Effector memory CD4-positive, alpha-beta T cell (primary cell): ENCODE results near the gene SRGAP1.

Experiments
- DNase-seq, 3 donors: peaks; one replicate each; pipeline ENCODE4 v3.0.0-alpha.2; 2020
- H3K27ac ChIP-seq: 2 replicates; pipeline ENCODE4 v1.7.0; 2013; ENCODE audit warnings: mild to moderate bottlenecking, low read length, moderate library complexity; ENCODE audit not compliant: insufficient read depth, poor library complexity, severe bottlenecking
- H3K27me3 ChIP-seq: replicated peaks from 2 replicates; pipeline ENCODE4 v1.7.0; 2013; ENCODE audit warnings: mild to moderate bottlenecking, low read length; ENCODE audit not compliant: insufficient read depth, control insufficient read depth, poor library complexity, severe bottlenecking
- H3K36me3 ChIP-seq: 2 replicates; pipeline ENCODE4 v1.7.0; 2013; ENCODE audit warnings: mild to moderate bottlenecking, low read length, moderate library complexity; ENCODE audit not compliant: control insufficient read depth, insufficient read depth
- H3K4me1 ChIP-seq: 2 replicates; pipeline ENCODE4 v1.7.0; 2013; ENCODE audit warnings: low read length, mild to moderate bottlenecking; ENCODE audit not compliant: control insufficient read depth, insufficient read depth, poor library complexity, severe bottlenecking
- H3K4me3 ChIP-seq: 2 replicates; pipeline ENCODE4 v1.7.0; 2013; ENCODE audit warnings: low read length, low read depth, mild to moderate bottlenecking; ENCODE audit not compliant: insufficient read depth, poor library complexity, severe bottlenecking
- H3K9me3 ChIP-seq: 2 replicates; pipeline ENCODE4 v1.7.0; 2013; ENCODE audit warnings: mild to moderate bottlenecking, low read length, moderate library complexity; ENCODE audit not compliant: control insufficient read depth

The SRGAP1 gene

DNA sequence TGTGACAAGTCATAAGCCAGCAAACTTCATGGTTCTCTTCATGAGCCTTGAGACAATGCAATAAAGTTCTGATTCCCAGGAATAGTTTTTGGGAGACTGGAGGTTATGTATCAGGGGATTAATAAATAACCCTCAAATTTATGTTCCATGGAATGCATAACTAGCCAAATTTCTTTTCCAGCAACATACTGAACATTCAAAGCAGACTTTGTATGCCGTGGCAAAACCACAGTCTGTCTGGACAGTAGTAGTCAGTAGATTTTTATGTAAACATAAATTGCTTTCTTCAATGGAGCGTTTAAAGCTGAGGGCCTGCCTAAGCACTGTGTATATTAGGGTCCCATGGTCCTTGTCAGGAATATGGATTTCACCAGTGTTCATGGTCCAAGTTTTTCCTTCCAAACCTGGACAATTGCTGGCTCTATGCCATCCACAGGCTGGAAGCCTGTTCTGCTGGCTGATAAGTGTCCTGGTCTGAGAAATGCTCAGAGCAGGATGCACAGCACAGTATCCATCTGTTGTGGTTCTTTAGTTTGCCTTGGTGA lies 144.9 kb downstream of the SRGAP1 start:
- no peak overlapping the region for H3K4me3 ChIP-seq
- H3K27ac ChIP-seq = no peak overlapping the region
- H3K9me3 ChIP-seq = no peaks in the 10 kb centered on the region
- H3K27me3 ChIP-seq = no peaks in the 10 kb centered on the region
- no peaks in the 10 kb centered on the region for H3K36me3 ChIP-seq
- no peak for DNase-seq
- no peaks in the 10 kb centered on the region for H3K4me1 ChIP-seq

DNA sequence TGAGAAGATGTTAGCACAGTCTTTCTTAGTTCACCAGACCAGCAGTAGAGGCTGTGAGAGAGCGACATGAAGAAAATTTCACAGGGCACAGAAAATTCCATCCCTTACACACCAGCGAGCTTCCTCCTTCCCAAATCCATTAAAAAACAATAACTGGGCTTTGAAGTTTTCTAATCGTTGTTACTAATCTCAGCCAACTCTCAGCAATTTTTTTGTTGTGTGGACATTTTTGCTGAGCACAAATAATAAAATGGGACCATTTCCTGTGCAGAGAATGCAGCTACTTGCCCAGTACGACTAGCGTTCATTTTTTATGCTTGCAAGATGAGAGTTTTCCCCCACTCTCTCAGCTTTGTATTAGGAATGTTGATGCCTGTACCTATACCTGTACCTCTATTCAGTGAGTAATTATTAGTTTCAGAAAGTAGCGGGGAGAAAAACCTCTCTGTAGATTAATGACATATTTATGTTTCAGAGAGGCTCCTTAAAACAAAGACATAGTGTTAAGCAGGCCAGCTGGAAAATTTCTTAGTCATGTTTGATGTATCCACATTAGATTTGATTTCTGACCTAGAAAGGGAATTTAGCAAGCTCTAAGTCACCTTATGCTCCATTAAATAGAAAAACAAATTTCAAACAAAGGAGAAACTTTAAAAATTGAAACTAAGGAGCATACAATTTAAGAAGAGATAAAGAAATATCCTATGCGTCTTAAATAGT lies 146.5 kb downstream of the SRGAP1 start:
- H3K9me3 ChIP-seq = no peaks in the 10 kb centered on the region
- DNase-seq = no peak
- H3K4me1 ChIP-seq = no peaks in the 10 kb centered on the region
- H3K27ac ChIP-seq = no peak overlapping the region
- H3K4me3 ChIP-seq = no peak overlapping the region
- H3K27me3 ChIP-seq = no peaks in the 10 kb centered on the region
- H3K36me3 ChIP-seq = no peaks in the 10 kb centered on the region

DNA sequence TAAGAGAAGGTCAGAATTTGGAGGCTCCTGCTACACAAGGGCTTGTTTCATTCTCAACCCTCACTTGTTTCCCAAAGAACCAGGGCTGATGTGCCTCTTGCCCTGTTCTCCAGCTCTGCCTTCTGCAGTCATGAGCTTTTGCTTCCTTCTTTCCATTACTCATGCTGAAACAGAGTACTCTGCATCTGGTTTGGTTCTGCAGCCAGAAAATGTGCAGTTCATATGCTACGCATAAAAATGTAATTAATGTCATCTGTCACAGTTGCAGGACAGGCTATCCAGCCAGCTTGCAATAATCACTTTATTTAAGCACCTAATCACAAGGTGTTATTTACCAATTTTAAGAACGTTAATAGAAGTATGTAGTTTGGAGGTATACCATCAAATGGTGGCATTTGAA lies 150.2 kb downstream of the SRGAP1 start:
- H3K27me3 ChIP-seq = no peaks in the 10 kb centered on the region
- no peak overlapping the region for H3K4me3 ChIP-seq
- H3K4me1 ChIP-seq = no peaks in the 10 kb centered on the region
- H3K9me3 ChIP-seq = no peaks in the 10 kb centered on the region
- no peak for DNase-seq
- no peaks in the 10 kb centered on the region for H3K36me3 ChIP-seq
- H3K27ac ChIP-seq = no peak overlapping the region

DNA sequence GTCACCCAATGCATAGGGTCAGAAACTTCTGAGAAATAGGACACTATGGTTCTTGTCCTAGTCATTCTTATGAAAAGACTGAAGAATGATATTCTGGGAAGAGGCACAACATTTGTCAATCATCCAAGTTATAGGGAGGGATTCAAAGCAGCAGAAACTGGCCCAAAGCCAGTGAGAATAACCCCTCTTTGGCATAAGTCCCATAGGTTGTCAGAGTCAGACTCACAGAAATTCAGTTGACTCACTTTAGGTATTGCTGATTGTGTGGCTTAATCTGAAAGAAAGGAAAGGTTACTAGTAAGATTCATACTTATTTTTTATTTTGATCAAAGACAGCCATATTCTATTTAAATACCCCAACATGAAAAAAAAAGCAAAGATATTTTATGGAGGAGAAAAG lies 151.0 kb downstream of the SRGAP1 start:
- H3K9me3 ChIP-seq = no peaks in the 10 kb centered on the region
- no peaks in the 10 kb centered on the region for H3K27me3 ChIP-seq
- DNase-seq = no peak
- no peaks in the 10 kb centered on the region for H3K4me1 ChIP-seq
- no peaks in the 10 kb centered on the region for H3K36me3 ChIP-seq
- H3K27ac ChIP-seq = no peak overlapping the region
- H3K4me3 ChIP-seq = no peak overlapping the region

DNA sequence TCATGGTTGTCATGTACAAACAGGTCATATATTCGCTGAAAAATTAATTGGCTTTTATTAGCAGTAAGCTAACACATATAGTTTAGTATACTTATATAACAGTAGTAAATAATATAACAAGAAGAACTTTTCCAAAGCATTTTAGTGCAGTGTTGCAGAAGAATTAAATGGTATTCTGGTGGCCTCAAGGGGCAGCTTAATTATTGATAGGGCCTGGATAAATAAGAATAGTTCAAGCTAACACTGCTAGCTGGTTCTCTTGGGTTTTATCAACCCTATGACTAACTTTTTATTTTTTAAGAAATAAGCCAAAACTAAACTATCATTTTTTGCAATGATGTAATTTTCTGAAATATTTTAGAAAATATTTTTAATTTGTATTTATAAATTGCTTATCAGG lies 152.1 kb downstream of the SRGAP1 start:
- no peak for DNase-seq
- Histone ChIP-seq H3K9me3 (no peaks in the 10 kb centered on the region), H3K4me3 (no peak overlapping the region), H3K27me3 (no peaks in the 10 kb centered on the region), H3K36me3 (no peaks in the 10 kb centered on the region), H3K4me1 (no peaks in the 10 kb centered on the region), H3K27ac (no peak overlapping the region)

DNA sequence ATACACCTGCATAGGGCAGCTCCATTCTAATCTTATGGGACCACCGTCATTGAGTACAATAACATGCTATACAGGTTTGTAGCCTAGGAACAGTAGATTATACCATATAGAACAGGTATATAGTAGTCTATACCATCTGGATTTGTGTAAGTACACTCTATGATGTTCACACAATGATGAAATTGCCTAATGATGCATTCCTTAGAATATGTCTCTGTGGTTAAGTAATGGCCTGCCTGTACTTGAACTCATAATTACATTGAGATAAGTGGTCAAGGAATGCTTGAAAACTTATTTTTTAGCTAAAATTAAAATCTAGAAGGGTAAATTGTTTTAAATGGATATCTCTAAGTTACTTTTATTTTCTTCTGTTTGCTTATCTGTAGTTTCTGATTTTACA lies 152.7 kb downstream of the SRGAP1 start:
- no peaks in the 10 kb centered on the region for H3K36me3 ChIP-seq
- no peak overlapping the region for H3K4me3 ChIP-seq
- no peak for DNase-seq
- H3K4me1 ChIP-seq = no peaks in the 10 kb centered on the region
- no peak overlapping the region for H3K27ac ChIP-seq
- no peaks in the 10 kb centered on the region for H3K9me3 ChIP-seq
- no peaks in the 10 kb centered on the region for H3K27me3 ChIP-seq

DNA sequence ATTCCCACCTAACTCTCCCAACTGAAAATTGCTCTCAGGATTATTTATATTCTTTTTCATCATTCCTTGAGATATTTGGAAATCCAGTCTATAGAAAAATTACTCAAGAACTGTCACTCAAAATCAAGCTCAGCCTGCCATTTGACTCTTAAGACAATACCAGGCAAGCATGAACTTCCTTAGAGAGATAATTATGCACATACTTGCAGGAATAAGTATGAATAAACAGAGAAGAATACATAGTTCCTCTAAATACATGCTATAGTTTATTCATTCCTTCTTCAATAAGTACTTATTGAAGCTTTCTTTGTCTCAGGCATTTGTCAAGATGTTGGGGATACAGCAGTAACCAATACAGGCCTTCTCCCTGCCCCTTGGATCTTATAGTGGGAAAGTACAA lies 154.1 kb downstream of the SRGAP1 start:
- no peaks in the 10 kb centered on the region for H3K9me3 ChIP-seq
- no peak overlapping the region for H3K27ac ChIP-seq
- no peaks in the 10 kb centered on the region for H3K36me3 ChIP-seq
- no peak overlapping the region for H3K4me3 ChIP-seq
- H3K27me3 ChIP-seq = no peaks in the 10 kb centered on the region
- H3K4me1 ChIP-seq = no peaks in the 10 kb centered on the region
- no peak for DNase-seq

DNA sequence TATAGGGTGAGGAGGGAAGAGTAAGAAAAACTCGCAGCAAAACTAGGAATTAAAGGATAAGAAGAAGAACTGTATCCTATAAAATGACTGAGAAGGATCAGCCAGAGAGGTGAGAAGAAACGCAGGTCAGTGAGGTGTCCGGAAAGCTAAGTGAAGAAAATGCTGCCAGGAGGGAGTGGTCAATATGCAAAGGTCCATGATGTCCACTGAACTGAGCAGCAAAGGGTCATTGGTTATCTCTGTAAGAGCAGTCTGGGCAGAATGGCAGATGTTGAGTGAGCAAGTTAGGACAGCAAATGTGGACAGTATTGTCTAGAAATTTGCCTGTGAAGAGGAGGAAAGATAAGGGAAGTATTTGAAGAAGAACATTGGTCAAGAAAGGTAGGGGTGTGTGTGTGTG lies 155.4 kb downstream of the SRGAP1 start:
- no peaks in the 10 kb centered on the region for H3K36me3 ChIP-seq
- H3K27ac ChIP-seq = no peak overlapping the region

DNA sequence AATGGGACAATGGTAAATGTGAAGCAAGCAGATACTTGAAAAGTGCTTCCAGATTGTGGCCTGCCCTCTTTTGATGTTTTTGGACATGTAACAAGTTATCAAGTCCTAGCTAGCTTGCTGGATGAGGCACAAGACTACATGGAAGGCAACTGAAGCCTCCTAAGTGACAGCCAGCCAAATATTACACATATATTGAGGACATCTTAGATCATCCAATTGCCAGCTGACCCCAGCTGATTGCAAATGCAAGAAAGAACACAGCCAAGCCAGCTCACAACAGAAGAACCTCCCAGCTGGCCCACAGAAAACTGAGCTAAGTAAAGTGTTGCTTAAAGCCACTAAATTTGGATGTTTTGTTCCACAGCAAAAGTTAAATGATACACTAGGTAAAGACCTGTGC lies 156.9 kb downstream of the SRGAP1 start:
- Histone ChIP-seq H3K27me3 (no peaks in the 10 kb centered on the region), H3K4me3 (no peak overlapping the region), H3K27ac (no peak overlapping the region), H3K9me3 (no peaks in the 10 kb centered on the region), H3K4me1 (no peaks in the 10 kb centered on the region), H3K36me3 (no peaks in the 10 kb centered on the region)
- DNase-seq = no peak

More for the DNA sequence above, 155.4 kb downstream of the SRGAP1 start:
- H3K4me1 ChIP-seq = no peaks in the 10 kb centered on the region
- H3K4me3 ChIP-seq = no peak overlapping the region
- DNase-seq = no peak
- H3K9me3 ChIP-seq = no peaks in the 10 kb centered on the region
- H3K27me3 ChIP-seq = no peaks in the 10 kb centered on the region

DNA sequence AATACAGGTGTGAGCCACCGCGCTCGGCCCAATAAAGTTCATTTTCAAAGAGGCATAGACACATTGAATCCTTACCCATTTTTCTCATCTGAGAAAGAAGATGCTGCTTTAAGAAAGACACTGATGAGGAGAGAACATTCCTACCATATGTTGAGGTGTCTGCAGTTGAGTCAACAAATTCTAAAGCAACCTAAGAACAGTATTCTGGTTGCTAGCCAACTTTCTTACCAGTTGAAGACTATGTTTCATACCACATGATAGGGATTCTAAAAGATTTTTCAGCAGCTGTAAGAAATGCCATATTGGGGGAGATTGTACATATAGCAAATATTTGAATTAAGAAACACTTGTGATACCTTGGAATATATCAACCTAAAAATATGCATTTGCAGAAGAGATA lies 160.1 kb downstream of the SRGAP1 start:
- no peak overlapping the region for H3K4me3 ChIP-seq
- H3K27ac ChIP-seq = no peak overlapping the region
- no peaks in the 10 kb centered on the region for H3K4me1 ChIP-seq
- DNase-seq = no peak
- H3K27me3 ChIP-seq = no peaks in the 10 kb centered on the region
- no peaks in the 10 kb centered on the region for H3K9me3 ChIP-seq
- H3K36me3 ChIP-seq = no peaks in the 10 kb centered on the region
